22Rv1 (cell line): ENCODE data around the gene CKLF.

ENCODE experiments used
- CTCF ChIP-seq: fragments of 450-650 bp; IDR thresholded peaks from 2 replicates; pipeline ENCODE4 v1.5.1; 2017; ENCODE audit warnings: mild to moderate bottlenecking
- ZFX ChIP-seq: fragments of 450-650 bp; IDR thresholded peaks from 2 replicates; pipeline ENCODE4 v1.6.1; 2017; ENCODE audit warnings: antibody characterized with exemption, borderline replicate concordance

GRCh38 chr16:66503612-66504011 lies 48.8 kb upstream of the CKLF start:
- TF ChIP-seq CTCF (no peak), ZFX (no peak)
